Measurements from ENCODE around the gene LCN6. TPM values are rescaled to one million over a fixed set of nuclear protein-coding genes. Genes with fewer than 3 reads are reported as not detected.

The LCN6 gene
- total RNA-seq, 2 experiments from 2014 or later = not detected

- CTCF ChIA-PET = no interaction called here
- H3K9me3 Mint-ChIP-seq = no peaks in the 10 kb centered on the region
- intact Hi-C loops (cut with DNase I, micrococcal nuclease) = no loop called here
- H3K4me3 Mint-ChIP-seq = no peak overlapping the region
- DNase-seq = no peak
- TF ChIP-seq, protein P1, sequence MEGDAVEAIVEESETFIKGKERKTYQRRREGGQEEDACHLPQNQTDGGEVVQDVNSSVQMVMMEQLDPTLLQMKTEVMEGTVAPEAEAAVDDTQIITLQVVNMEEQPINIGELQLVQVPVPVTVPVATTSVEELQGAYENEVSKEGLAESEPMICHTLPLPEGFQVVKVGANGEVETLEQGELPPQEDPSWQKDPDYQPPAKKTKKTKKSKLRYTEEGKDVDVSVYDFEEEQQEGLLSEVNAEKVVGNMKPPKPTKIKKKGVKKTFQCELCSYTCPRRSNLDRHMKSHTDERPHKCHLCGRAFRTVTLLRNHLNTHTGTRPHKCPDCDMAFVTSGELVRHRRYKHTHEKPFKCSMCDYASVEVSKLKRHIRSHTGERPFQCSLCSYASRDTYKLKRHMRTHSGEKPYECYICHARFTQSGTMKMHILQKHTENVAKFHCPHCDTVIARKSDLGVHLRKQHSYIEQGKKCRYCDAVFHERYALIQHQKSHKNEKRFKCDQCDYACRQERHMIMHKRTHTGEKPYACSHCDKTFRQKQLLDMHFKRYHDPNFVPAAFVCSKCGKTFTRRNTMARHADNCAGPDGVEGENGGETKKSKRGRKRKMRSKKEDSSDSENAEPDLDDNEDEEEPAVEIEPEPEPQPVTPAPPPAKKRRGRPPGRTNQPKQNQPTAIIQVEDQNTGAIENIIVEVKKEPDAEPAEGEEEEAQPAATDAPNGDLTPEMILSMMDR (IDR thresholded peaks at IDR 0.05) = no peak
- Histone ChIP-seq H3K4me3 (ENCODE audit: low read length) (no peak overlapping the region), H3K27ac (ENCODE audit: low read depth in 1 of 2, low read length in 2 of 2) (no peak overlapping the region), H3K9me3 (ENCODE audit: control insufficient read depth in 1 of 2, insufficient read depth in 1 of 2, low read length in 2 of 2) (peaks cover 0 to 25% of the 10 kb centered on the region in 2 experiments), H3K27me3 (ENCODE audit: control insufficient read depth in 1 of 2, insufficient read depth in 2 of 2, low read length in 2 of 2) (peaks cover 9 to 14% of the 10 kb centered on the region in 2 experiments), H3K4me1 (ENCODE audit: insufficient read depth, low read length) (peaks cover 19% of the 10 kb centered on the region), H3K36me3 (ENCODE audit: insufficient read depth, low read length) (no peaks in the 10 kb centered on the region)
- POLR2A ChIA-PET = no interaction called here
- H3K27me3 Mint-ChIP-seq = peaks cover 4% of the 10 kb centered on the region
- no peaks in the 10 kb centered on the region for H3K36me3 Mint-ChIP-seq (ENCODE audit: low read depth)
- H3K27ac Mint-ChIP-seq = no peak overlapping the region
- no peaks in the 10 kb centered on the region for H3K4me1 Mint-ChIP-seq (ENCODE audit: low read depth)
- no peak for ATAC-seq (ENCODE audit: poor library complexity)
Measured at GRCh38 chr9:136740491-136740890, 7.8 kb downstream of the LCN6 start.

DNA sequence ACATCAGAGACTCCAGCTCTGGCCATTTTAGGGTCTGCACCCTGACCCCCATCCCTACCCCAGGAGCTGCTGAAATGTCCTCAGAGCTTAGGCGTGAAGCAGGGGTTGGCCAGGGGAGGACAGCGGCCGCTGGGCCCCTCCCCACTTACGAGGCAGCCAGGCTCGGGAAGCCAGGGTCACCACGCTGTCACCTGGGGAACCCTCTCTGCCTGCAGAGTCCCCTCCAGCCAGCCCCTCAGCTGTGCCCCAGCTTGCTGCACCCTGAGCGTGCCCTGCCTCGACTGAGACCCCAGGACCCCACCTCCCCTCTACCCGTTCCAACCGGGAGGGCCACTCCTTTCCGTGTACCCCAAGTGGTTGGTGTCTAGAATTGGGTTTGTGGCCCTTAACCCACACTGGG is 8.3 kb downstream of the LCN6 start:
- no peaks in the 10 kb centered on the region for H3K4me1 Mint-ChIP-seq (ENCODE audit: low read depth)
- Histone ChIP-seq H3K27me3 (ENCODE audit: control insufficient read depth in 1 of 2, insufficient read depth in 2 of 2, low read length in 2 of 2) (peaks cover 9 to 14% of the 10 kb centered on the region in 2 experiments), H3K4me3 (ENCODE audit: low read length) (no peak overlapping the region), H3K36me3 (ENCODE audit: insufficient read depth, low read length) (no peaks in the 10 kb centered on the region), H3K4me1 (ENCODE audit: insufficient read depth, low read length) (peaks cover 19% of the 10 kb centered on the region), H3K9me3 (ENCODE audit: control insufficient read depth in 1 of 2, insufficient read depth in 1 of 2, low read length in 2 of 2) (peaks cover 0 to 25% of the 10 kb centered on the region in 2 experiments), H3K27ac (ENCODE audit: low read depth in 1 of 2, low read length in 2 of 2) (no peak overlapping the region)
- H3K4me3 Mint-ChIP-seq = no peak overlapping the region
- ChIA-PET POLR2A (no interaction called here), CTCF (no interaction called here)
- TF ChIP-seq, protein P1 (IDR thresholded peaks at IDR 0.05) = no peak
- H3K36me3 Mint-ChIP-seq (ENCODE audit: low read depth) = no peaks in the 10 kb centered on the region
- DNase-seq (no peak), ATAC-seq (ENCODE audit: poor library complexity) (no peak)
- peaks cover 3% of the 10 kb centered on the region for H3K27me3 Mint-ChIP-seq
- intact Hi-C loops (cut with DNase I, micrococcal nuclease) = no loop called here
- no peaks in the 10 kb centered on the region for H3K9me3 Mint-ChIP-seq
- no peak overlapping the region for H3K27ac Mint-ChIP-seq

- DNase-seq (no peak), ATAC-seq (ENCODE audit: poor library complexity) (no peak)
- ChIA-PET CTCF (no interaction called here), POLR2A (no interaction called here)
- Histone ChIP-seq H3K4me1 (ENCODE audit: insufficient read depth, low read length) (peaks cover 19% of the 10 kb centered on the region), H3K27me3 (ENCODE audit: control insufficient read depth in 1 of 2, insufficient read depth in 2 of 2, low read length in 2 of 2) (peaks cover 9 to 14% of the 10 kb centered on the region in 2 experiments), H3K27ac (ENCODE audit: low read depth in 1 of 2, low read length in 2 of 2) (no peak overlapping the region), H3K9me3 (ENCODE audit: control insufficient read depth in 1 of 2, insufficient read depth in 1 of 2, low read length in 2 of 2) (peaks cover 0 to 25% of the 10 kb centered on the region in 2 experiments), H3K4me3 (ENCODE audit: low read length) (no peak overlapping the region), H3K36me3 (ENCODE audit: insufficient read depth, low read length) (no peaks in the 10 kb centered on the region)
- Mint-ChIP-seq H3K27ac (no peak overlapping the region), H3K4me3 (no peak overlapping the region), H3K4me1 (ENCODE audit: low read depth) (no peaks in the 10 kb centered on the region), H3K36me3 (ENCODE audit: low read depth) (no peaks in the 10 kb centered on the region), H3K27me3 (no peaks in the 10 kb centered on the region), H3K9me3 (no peaks in the 10 kb centered on the region)
- intact Hi-C loops (cut with DNase I, micrococcal nuclease) = no loop called here
- TF ChIP-seq, protein P1 (IDR thresholded peaks at IDR 0.05) = no peak
Measured at GRCh38 chr9:136739509-136739908, 8.8 kb downstream of the LCN6 start.
